HEK293 (cell line): ENCODE data around the gene FRS2.

ENCODE experiments used
- KLF7 ChIP-seq: fragments of 450-650 bp; formaldehyde crosslinking; IDR thresholded peaks from 2 replicates; pipeline ENCODE4 v1.5.1; 2016; ENCODE audit warnings: missing biosample characterization, missing genetic modification characterization, borderline replicate concordance
- ZBTB17 ChIP-seq: fragments of 450-650 bp; formaldehyde crosslinking; IDR thresholded peaks from 2 replicates; pipeline ENCODE4 v1.5.1; 2016; ENCODE audit warnings: missing biosample characterization, missing genetic modification characterization
- TF ChIP-seq, protein P1 (sequence below): fragments of 450-650 bp; formaldehyde crosslinking; IDR thresholded peaks from 2 replicates; pipeline ENCODE4 v1.5.1; 2016; ENCODE audit warnings: missing biosample characterization, missing genetic modification characterization, low read depth
- TF ChIP-seq, protein P2 (sequence below): fragments of 450-650 bp; formaldehyde crosslinking; IDR thresholded peaks from 2 replicates; pipeline ENCODE4 v1.5.1; 2016; ENCODE audit warnings: missing biosample characterization, missing genetic modification characterization
- TF ChIP-seq, protein P3 (sequence below): IDR thresholded peaks from 2 replicates; pipeline ENCODE4 v1.6.1; 2011; ENCODE audit warnings: mild to moderate bottlenecking, low read depth, low read length, borderline replicate concordance

DNA sequence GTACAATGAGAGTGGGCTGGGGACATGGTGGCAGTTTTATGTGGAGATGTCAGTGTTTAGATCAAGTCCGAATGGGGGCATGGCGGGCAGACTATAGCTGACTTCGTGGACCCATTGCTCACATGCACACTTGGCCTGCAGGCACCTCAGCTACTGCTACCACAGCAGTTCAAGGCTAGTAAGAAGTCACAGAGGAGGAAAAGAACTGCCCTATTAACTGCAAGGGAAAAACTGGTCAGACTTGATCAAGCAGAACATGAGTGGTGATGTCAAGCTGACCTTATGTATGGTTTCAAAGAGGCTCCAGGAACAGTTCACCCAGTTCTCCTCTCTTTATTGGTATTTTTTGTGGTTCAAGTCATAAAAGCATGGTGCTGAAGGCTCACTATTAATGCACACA, 30.2 kb upstream of the FRS2 start:
- TF ChIP-seq KLF7 (tag by site-specific recombination) (no peak), ZBTB17 (tag by site-specific recombination) (no peak)
- TF ChIP-seq, protein P1, sequence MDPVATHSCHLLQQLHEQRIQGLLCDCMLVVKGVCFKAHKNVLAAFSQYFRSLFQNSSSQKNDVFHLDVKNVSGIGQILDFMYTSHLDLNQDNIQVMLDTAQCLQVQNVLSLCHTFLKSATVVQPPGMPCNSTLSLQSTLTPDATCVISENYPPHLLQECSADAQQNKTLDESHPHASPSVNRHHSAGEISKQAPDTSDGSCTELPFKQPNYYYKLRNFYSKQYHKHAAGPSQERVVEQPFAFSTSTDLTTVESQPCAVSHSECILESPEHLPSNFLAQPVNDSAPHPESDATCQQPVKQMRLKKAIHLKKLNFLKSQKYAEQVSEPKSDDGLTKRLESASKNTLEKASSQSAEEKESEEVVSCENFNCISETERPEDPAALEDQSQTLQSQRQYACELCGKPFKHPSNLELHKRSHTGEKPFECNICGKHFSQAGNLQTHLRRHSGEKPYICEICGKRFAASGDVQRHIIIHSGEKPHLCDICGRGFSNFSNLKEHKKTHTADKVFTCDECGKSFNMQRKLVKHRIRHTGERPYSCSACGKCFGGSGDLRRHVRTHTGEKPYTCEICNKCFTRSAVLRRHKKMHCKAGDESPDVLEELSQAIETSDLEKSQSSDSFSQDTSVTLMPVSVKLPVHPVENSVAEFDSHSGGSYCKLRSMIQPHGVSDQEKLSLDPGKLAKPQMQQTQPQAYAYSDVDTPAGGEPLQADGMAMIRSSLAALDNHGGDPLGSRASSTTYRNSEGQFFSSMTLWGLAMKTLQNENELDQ (tag by site-specific recombination) = no peak
- TF ChIP-seq, protein P2, sequence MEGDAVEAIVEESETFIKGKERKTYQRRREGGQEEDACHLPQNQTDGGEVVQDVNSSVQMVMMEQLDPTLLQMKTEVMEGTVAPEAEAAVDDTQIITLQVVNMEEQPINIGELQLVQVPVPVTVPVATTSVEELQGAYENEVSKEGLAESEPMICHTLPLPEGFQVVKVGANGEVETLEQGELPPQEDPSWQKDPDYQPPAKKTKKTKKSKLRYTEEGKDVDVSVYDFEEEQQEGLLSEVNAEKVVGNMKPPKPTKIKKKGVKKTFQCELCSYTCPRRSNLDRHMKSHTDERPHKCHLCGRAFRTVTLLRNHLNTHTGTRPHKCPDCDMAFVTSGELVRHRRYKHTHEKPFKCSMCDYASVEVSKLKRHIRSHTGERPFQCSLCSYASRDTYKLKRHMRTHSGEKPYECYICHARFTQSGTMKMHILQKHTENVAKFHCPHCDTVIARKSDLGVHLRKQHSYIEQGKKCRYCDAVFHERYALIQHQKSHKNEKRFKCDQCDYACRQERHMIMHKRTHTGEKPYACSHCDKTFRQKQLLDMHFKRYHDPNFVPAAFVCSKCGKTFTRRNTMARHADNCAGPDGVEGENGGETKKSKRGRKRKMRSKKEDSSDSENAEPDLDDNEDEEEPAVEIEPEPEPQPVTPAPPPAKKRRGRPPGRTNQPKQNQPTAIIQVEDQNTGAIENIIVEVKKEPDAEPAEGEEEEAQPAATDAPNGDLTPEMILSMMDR = no peak
- TF ChIP-seq, protein P3, sequence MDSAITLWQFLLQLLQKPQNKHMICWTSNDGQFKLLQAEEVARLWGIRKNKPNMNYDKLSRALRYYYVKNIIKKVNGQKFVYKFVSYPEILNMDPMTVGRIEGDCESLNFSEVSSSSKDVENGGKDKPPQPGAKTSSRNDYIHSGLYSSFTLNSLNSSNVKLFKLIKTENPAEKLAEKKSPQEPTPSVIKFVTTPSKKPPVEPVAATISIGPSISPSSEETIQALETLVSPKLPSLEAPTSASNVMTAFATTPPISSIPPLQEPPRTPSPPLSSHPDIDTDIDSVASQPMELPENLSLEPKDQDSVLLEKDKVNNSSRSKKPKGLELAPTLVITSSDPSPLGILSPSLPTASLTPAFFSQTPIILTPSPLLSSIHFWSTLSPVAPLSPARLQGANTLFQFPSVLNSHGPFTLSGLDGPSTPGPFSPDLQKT = no peak
